B cell (primary cell): Measurements from ENCODE around the gene GSE1. TPM values are rescaled to one million over a fixed set of nuclear protein-coding genes. Genes with fewer than 3 reads are reported as not detected.

ENCODE experiments used
- ATAC-seq: fragments of 200-7000 bp; cut with Tn5 transposase; one replicate; pipeline ENCODE4 v1.10.0; 2021; ENCODE audit warnings: low read depth, mild to moderate bottlenecking, moderate number of reproducible peaks, moderate library complexity
- CTCF ChIA-PET: fragments of 350-600 bp; sonication (Branson Sonifier 250); formaldehyde crosslinking; loops from one replicate; lab custom pipeline; 2021; ENCODE audit warnings: antibody characterized with exemption, inconsistent platforms; lab: Charles Lee
- POLR2A ChIA-PET: fragments of 350-600 bp; sonication (Branson Sonifier 250); formaldehyde crosslinking; loops from one replicate; lab custom pipeline; 2021; ENCODE audit warnings: antibody characterized with exemption; lab: Charles Lee
- DNase-seq: peaks from one replicate; pipeline ENCODE4 v3.0.0; 2013
- H2AFZ ChIP-seq: 2 replicates; pipeline ENCODE4 v1.6.1; 2012; ENCODE audit warnings: mild to moderate bottlenecking, low read depth, low read length; ENCODE audit not compliant: insufficient read depth, poor library complexity, severe bottlenecking
- H3K27ac ChIP-seq, 2 donors: 1 replicate in 1 of 2; 2 replicates in 1 of 2; pipeline ENCODE4 v1.5.1; 2012 to 2013; ENCODE audit warnings: low read length in 2 of 2, mild to moderate bottlenecking in 2 of 2, moderate library complexity in 1 of 2
- H3K27me3 ChIP-seq, 4 experiments: fragments of 200-600 bp in 1 of 4; sonication (generic) in 1 of 4; replicated peaks in 1 of 4; 1 replicate in 2 of 4; 2 replicates in 2 of 4; pipeline versions ENCODE4 v1.6.1 to v1.7.0; 2013 to 2016; ENCODE audit warnings: low read length in 3 of 4, mild to moderate bottlenecking in 2 of 4, mixed read lengths in 1 of 4, moderate library complexity in 1 of 4; ENCODE audit not compliant: insufficient read depth in 4 of 4, control insufficient read depth in 3 of 4; ENCODE audit errors: control extremely low read depth in 1 of 4
- H3K36me3 ChIP-seq, 2 experiments: replicated peaks in 1 of 2; 1 replicate in 1 of 2; 2 replicates in 1 of 2; pipeline versions ENCODE4 v1.6.1 to v1.7.1; 2013; ENCODE audit warnings: low read length in 1 of 2; ENCODE audit not compliant: insufficient read depth in 2 of 2, control insufficient read depth in 1 of 2; ENCODE audit errors: control extremely low read depth in 1 of 2, extremely low read depth in 1 of 2
- H3K4me1 ChIP-seq, 2 donors: fragments of 200-600 bp in 1 of 2; sonication (generic) in 1 of 2; 1 replicate in 1 of 2; 2 replicates in 1 of 2; pipeline versions ENCODE4 v1.5.1 to v1.6.1; 2013 to 2017; ENCODE audit warnings: low read length in 2 of 2; ENCODE audit not compliant: control insufficient read depth in 2 of 2, insufficient read depth in 2 of 2
- H3K4me2 ChIP-seq: replicated peaks from 2 replicates; pipeline ENCODE3; 2012; ENCODE audit warnings: mild to moderate bottlenecking, low read depth, low read length; ENCODE audit not compliant: poor library complexity, severe bottlenecking
- H3K4me3 ChIP-seq, 5 experiments: fragments of 200-600 bp in 1 of 5; sonication (generic) in 1 of 5; 1 replicate in 3 of 5; 2 replicates in 2 of 5; pipeline versions ENCODE4 v1.5.1 to v1.7.0; 2011 to 2016; ENCODE audit warnings: low read length in 4 of 5, mild to moderate bottlenecking in 4 of 5, low read depth in 2 of 5, control low read depth in 1 of 5, moderate library complexity in 1 of 5; ENCODE audit not compliant: insufficient read depth in 1 of 5; ENCODE audit errors: control extremely low read depth in 1 of 5, extremely low read depth in 1 of 5
- H3K79me2 ChIP-seq: fragments of 200-600 bp; sonication (generic); one replicate; pipeline ENCODE4 v1.6.0; 2016; ENCODE audit warnings: low read length; ENCODE audit not compliant: control insufficient read depth, insufficient read depth
- H3K9ac ChIP-seq: fragments of 200-600 bp; sonication (generic); 2 replicates; pipeline ENCODE4 v1.6.1; 2017; ENCODE audit warnings: mild to moderate bottlenecking, low read length, moderate library complexity
- H3K9me3 ChIP-seq, 3 donors: one replicate each; pipeline versions ENCODE4 v1.6.1 to v1.7.1; 2013; ENCODE audit warnings: low read length in 2 of 3; ENCODE audit not compliant: control insufficient read depth in 2 of 3, insufficient read depth in 1 of 3; ENCODE audit errors: control extremely low read depth in 1 of 3
- H4K20me1 ChIP-seq: 2 replicates; pipeline ENCODE4 v1.6.0; 2012; ENCODE audit warnings: mild to moderate bottlenecking, low read length; ENCODE audit not compliant: insufficient read depth, control insufficient read depth, poor library complexity, severe bottlenecking
- H3K27ac Mint-ChIP-seq: one replicate; pipeline ENCODE4 v1.8.0; 2021; ENCODE audit warnings: mixed read lengths
- H3K27me3 Mint-ChIP-seq: one replicate; pipeline ENCODE4 v1.8.0; 2021; ENCODE audit warnings: mixed read lengths
- H3K4me1 Mint-ChIP-seq: one replicate; pipeline ENCODE4 v1.8.0; 2021; ENCODE audit warnings: mixed read lengths
- H3K4me3 Mint-ChIP-seq: one replicate; pipeline ENCODE4 v1.8.0; 2021; ENCODE audit warnings: mixed read lengths
- H3K9me3 Mint-ChIP-seq: one replicate; pipeline ENCODE4 v1.8.0; 2022; ENCODE audit warnings: mixed read lengths; ENCODE audit not compliant: insufficient read depth
- EZH2 ChIP-seq: IDR thresholded peaks from 2 replicates; pipeline ENCODE4 v1.6.1; 2012; ENCODE audit warnings: borderline replicate concordance, low read depth, mild to moderate bottlenecking, moderate library complexity, low read length; ENCODE audit not compliant: insufficient read depth, poor library complexity, severe bottlenecking
- WGBS: methylation state at CpG from one replicate; pipeline ENCODE4 v1.1.5; 2013; ENCODE audit warnings: missing lambda C conversion rate; ENCODE audit not compliant: insufficient coverage; 5-methylcytosine and 5-hydroxymethylcytosine counted together
- intact Hi-C: fragments of 100-400 bp; cut with micrococcal nuclease; formaldehyde crosslinking; loops from one replicate; pipeline ENCODE4 v1.10.0; 2022
- polyA plus RNA-seq: library from polyadenylated mRNA; depleted of rRNA; stranded (reverse); fragments of >200 nt; gene quantifications from 2 replicates; pipeline ENCODE4 v1.2.3, GENCODE V29; 2012
- total RNA-seq, 2 donors: library from RNA; stranded (reverse); fragments of 120-200 nt in 1 of 2; gene quantifications; 1 replicate in 1 of 2; 2 replicates in 1 of 2; pipeline versions ENCODE4 v1.2.3 to v1.2.4, GENCODE V29; 2013 to 2022
- TF ChIP-seq, protein P1 (sequence below): fragments of 200-600 bp; IDR thresholded peaks from one replicate; pipeline ENCODE4 v1.8.0; 2022; ENCODE audit warnings: antibody characterized with exemption, mild to moderate bottlenecking

The GSE1 gene
- total and polyA plus RNA-seq, 2 donors (not counting 1 experiment from before 2014, with no cell fraction given): 57.3 to 76.1 TPM

- no peaks in the 10 kb centered on the region for H3K9me3 ChIP-seq
- H3K36me3 ChIP-seq: peaks cover 1 to 28% of the 10 kb centered on the region in 2 experiments
- H3K79me2 ChIP-seq: peaks cover 99% of the 10 kb centered on the region
- no peaks in the 10 kb centered on the region for H3K4me1 ChIP-seq
- intact Hi-C loops: no loop called here
- no peaks in the 10 kb centered on the region for H3K27me3 ChIP-seq
- Mint-ChIP-seq H3K27ac (no peak overlapping the region), H3K4me3 (no peak overlapping the region), H3K27me3 (no peaks in the 10 kb centered on the region), H3K4me1 (peaks cover 10% of the 10 kb centered on the region), H3K9me3 (no peaks in the 10 kb centered on the region)
- H2AFZ ChIP-seq: no peak overlapping the region
- H3K4me3 ChIP-seq: no peak overlapping the region
- ChIA-PET POLR2A (no interaction called here), CTCF (interaction anchor here (1.0 kb wide), 1 partner anchor 26 kb away, joined by 4 read pairs; no protein-coding TSS in a partner anchor)
- ATAC-seq (no peak), DNase-seq (no peak)
- H3K4me2 ChIP-seq: no peak overlapping the region
- peaks cover 100% of the 10 kb centered on the region for H4K20me1 ChIP-seq
- TF ChIP-seq EZH2: no peak
- TF ChIP-seq, protein P1, sequence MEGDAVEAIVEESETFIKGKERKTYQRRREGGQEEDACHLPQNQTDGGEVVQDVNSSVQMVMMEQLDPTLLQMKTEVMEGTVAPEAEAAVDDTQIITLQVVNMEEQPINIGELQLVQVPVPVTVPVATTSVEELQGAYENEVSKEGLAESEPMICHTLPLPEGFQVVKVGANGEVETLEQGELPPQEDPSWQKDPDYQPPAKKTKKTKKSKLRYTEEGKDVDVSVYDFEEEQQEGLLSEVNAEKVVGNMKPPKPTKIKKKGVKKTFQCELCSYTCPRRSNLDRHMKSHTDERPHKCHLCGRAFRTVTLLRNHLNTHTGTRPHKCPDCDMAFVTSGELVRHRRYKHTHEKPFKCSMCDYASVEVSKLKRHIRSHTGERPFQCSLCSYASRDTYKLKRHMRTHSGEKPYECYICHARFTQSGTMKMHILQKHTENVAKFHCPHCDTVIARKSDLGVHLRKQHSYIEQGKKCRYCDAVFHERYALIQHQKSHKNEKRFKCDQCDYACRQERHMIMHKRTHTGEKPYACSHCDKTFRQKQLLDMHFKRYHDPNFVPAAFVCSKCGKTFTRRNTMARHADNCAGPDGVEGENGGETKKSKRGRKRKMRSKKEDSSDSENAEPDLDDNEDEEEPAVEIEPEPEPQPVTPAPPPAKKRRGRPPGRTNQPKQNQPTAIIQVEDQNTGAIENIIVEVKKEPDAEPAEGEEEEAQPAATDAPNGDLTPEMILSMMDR: no peak
- no peak overlapping the region for H3K9ac ChIP-seq
- no peak overlapping the region for H3K27ac ChIP-seq
- 83% methylated on average over 12 of the region's 12 CpGs for WGBS
These were observed 28.7 kb downstream of the GSE1 start for GRCh38 chr16:85641776-85642176.

- H3K4me1 Mint-ChIP-seq: peaks cover 10% of the 10 kb centered on the region
- H2AFZ ChIP-seq: no peak overlapping the region
- no peak overlapping the region for H3K27ac Mint-ChIP-seq
- H4K20me1 ChIP-seq: peaks cover 100% of the 10 kb centered on the region
- H3K9ac ChIP-seq: no peak overlapping the region
- ChIA-PET CTCF (no interaction called here), POLR2A (no interaction called here)
- H3K36me3 ChIP-seq: peaks cover 1 to 28% of the 10 kb centered on the region in 2 experiments
- no peak overlapping the region for H3K4me3 ChIP-seq
- H3K4me3 Mint-ChIP-seq: no peak overlapping the region
- TF ChIP-seq, protein P1: no peak
- no peak for TF ChIP-seq EZH2
- H3K9me3 Mint-ChIP-seq: no peaks in the 10 kb centered on the region
- no peak overlapping the region for H3K27ac ChIP-seq
- H3K4me1 ChIP-seq: no peaks in the 10 kb centered on the region
- ATAC-seq: no peak
- intact Hi-C loops: no loop called here
- no peak for DNase-seq
- no peaks in the 10 kb centered on the region for H3K9me3 ChIP-seq
- WGBS: 90% methylated on average over 32 of the region's 32 CpGs
- no peaks in the 10 kb centered on the region for H3K27me3 ChIP-seq
- H3K79me2 ChIP-seq: peaks cover 92% of the 10 kb centered on the region
- no peak overlapping the region for H3K4me2 ChIP-seq
- H3K27me3 Mint-ChIP-seq: no peaks in the 10 kb centered on the region
These were observed 29.7 kb downstream of the GSE1 start for GRCh38 chr16:85642762-85643358.
